Mucosa of rectum (tissue), 2 donors: Measurements from ENCODE around the gene USP25.

Experiments used
- H3K27ac ChIP-seq, 2 donors: one replicate each; pipeline ENCODE4 v1.7.0; 2013; ENCODE audit warnings: inconsistent platforms in 2 of 2, low read depth in 2 of 2, low read length in 2 of 2
- H3K27me3 ChIP-seq, 2 donors: one replicate each; pipeline ENCODE4 v1.7.0; 2013; ENCODE audit warnings: low read length in 2 of 2; ENCODE audit not compliant: control insufficient read depth in 2 of 2, insufficient read depth in 2 of 2
- H3K36me3 ChIP-seq, 2 donors: one replicate each; pipeline ENCODE4 v1.7.0; 2013; ENCODE audit warnings: low read length in 2 of 2; ENCODE audit not compliant: control insufficient read depth in 2 of 2, insufficient read depth in 2 of 2
- H3K4me1 ChIP-seq, 2 donors: one replicate each; pipeline ENCODE4 v1.7.0; 2013; ENCODE audit warnings: low read length in 2 of 2, mild to moderate bottlenecking in 1 of 2; ENCODE audit not compliant: control insufficient read depth in 2 of 2, insufficient read depth in 2 of 2
- H3K4me3 ChIP-seq, 2 donors: one replicate each; pipeline ENCODE4 v1.7.0; 2013; ENCODE audit warnings: low read length in 2 of 2
- H3K9ac ChIP-seq, 2 donors: one replicate each; pipeline ENCODE4 v1.7.0; 2013; ENCODE audit warnings: low read length in 2 of 2, low read depth in 1 of 2, mild to moderate bottlenecking in 1 of 2
- H3K9me3 ChIP-seq, 2 donors: one replicate each; pipeline ENCODE4 v1.7.0; 2013; ENCODE audit warnings: low read length in 2 of 2; ENCODE audit not compliant: control insufficient read depth in 2 of 2
- donor health status: healthy.
- donor health status: Normal muscosa, but diverticular disease.

The USP25 gene

GRCh38 chr21:15703932-15704331 lies 25.9 kb upstream of the USP25 start:
- Histone ChIP-seq H3K9me3 (no peaks in the 10 kb centered on the region), H3K27me3 (no peaks in the 10 kb centered on the region), H3K27ac (no peak overlapping the region), H3K4me1 (no peaks in the 10 kb centered on the region), H3K9ac (no peak overlapping the region), H3K4me3 (no peak overlapping the region), H3K36me3 (no peaks in the 10 kb centered on the region)

- Histone ChIP-seq H3K9me3 (no peaks in the 10 kb centered on the region), H3K4me1 (no peaks in the 10 kb centered on the region), H3K4me3 (no peak overlapping the region), H3K36me3 (no peaks in the 10 kb centered on the region), H3K9ac (no peak overlapping the region), H3K27ac (no peak overlapping the region), H3K27me3 (no peaks in the 10 kb centered on the region)
Measured at GRCh38 chr21:15706696-15707095, 23.1 kb upstream of the USP25 start.

GRCh38 chr21:15713412-15713811 lies 16.4 kb upstream of the USP25 start:
- H3K36me3 ChIP-seq = no peaks in the 10 kb centered on the region
- no peak overlapping the region for H3K4me3 ChIP-seq
- H3K27ac ChIP-seq = no peak overlapping the region
- no peaks in the 10 kb centered on the region for H3K27me3 ChIP-seq
- no peak overlapping the region for H3K9ac ChIP-seq
- no peaks in the 10 kb centered on the region for H3K4me1 ChIP-seq
- no peaks in the 10 kb centered on the region for H3K9me3 ChIP-seq

GRCh38 chr21:15718711-15719110 lies 11.1 kb upstream of the USP25 start:
- Histone ChIP-seq H3K9me3 (no peaks in the 10 kb centered on the region), H3K27me3 (no peaks in the 10 kb centered on the region), H3K9ac (no peak overlapping the region), H3K4me1 (no peaks in the 10 kb centered on the region), H3K4me3 (no peak overlapping the region), H3K36me3 (no peaks in the 10 kb centered on the region), H3K27ac (no peak overlapping the region)

- Histone ChIP-seq H3K4me3 (no peak overlapping the region), H3K9me3 (no peaks in the 10 kb centered on the region), H3K27ac (no peak overlapping the region), H3K27me3 (no peaks in the 10 kb centered on the region), H3K4me1 (no peaks in the 10 kb centered on the region), H3K9ac (no peak overlapping the region), H3K36me3 (no peaks in the 10 kb centered on the region)
Measured at GRCh38 chr21:15719976-15720375, 9.8 kb upstream of the USP25 start.

- H3K4me3 ChIP-seq = no peak overlapping the region
- H3K9ac ChIP-seq = no peak overlapping the region
- no peaks in the 10 kb centered on the region for H3K9me3 ChIP-seq
- no peaks in the 10 kb centered on the region for H3K4me1 ChIP-seq
- no peak overlapping the region for H3K27ac ChIP-seq
- no peaks in the 10 kb centered on the region for H3K36me3 ChIP-seq
- H3K27me3 ChIP-seq = no peaks in the 10 kb centered on the region
Measured at GRCh38 chr21:15722591-15723324, 7.0 kb upstream of the USP25 start.

- Histone ChIP-seq H3K4me3 (no peak overlapping the region), H3K9ac (no peak overlapping the region), H3K27ac (no peak overlapping the region), H3K36me3 (no peaks in the 10 kb centered on the region), H3K9me3 (no peaks in the 10 kb centered on the region), H3K4me1 (peaks cover 3 to 5% of the 10 kb centered on the region in 2 donors), H3K27me3 (no peaks in the 10 kb centered on the region)
Measured at GRCh38 chr21:15725949-15726348, 3.8 kb upstream of the USP25 start.

- H3K27me3 ChIP-seq = no peaks in the 10 kb centered on the region
- H3K4me3 ChIP-seq = no peak overlapping the region
- H3K9ac ChIP-seq = no peak overlapping the region
- H3K27ac ChIP-seq = no peak overlapping the region
- no peaks in the 10 kb centered on the region for H3K9me3 ChIP-seq
- no peaks in the 10 kb centered on the region for H3K36me3 ChIP-seq
- H3K4me1 ChIP-seq = peaks cover 12 to 18% of the 10 kb centered on the region in 2 donors
Measured at GRCh38 chr21:15728046-15728445, 1.7 kb upstream of the USP25 start.

GRCh38 chr21:15729346-15729673 lies 472 bp upstream of the USP25 start:
- Histone ChIP-seq H3K27me3 (no peaks in the 10 kb centered on the region), H3K4me1 (peaks cover 12 to 18% of the 10 kb centered on the region in 2 donors), H3K36me3 (no peaks in the 10 kb centered on the region), H3K27ac (peak overlapping the region; percentile 81 to 85), H3K9me3 (no peaks in the 10 kb centered on the region), H3K4me3 (peak overlapping the region; percentile 82 to 84), H3K9ac (peak overlapping the region; percentile 77 to 86)

- no peaks in the 10 kb centered on the region for H3K9me3 ChIP-seq
- peak overlapping the region; percentile 82 to 93 for H3K4me3 ChIP-seq
- no peaks in the 10 kb centered on the region for H3K36me3 ChIP-seq
- peaks cover 13 to 18% of the 10 kb centered on the region in 2 donors for H3K4me1 ChIP-seq
- H3K27me3 ChIP-seq = no peaks in the 10 kb centered on the region
- H3K9ac ChIP-seq = peak overlapping the region; percentile 81 to 92
- H3K27ac ChIP-seq = peak overlapping the region; percentile 92 to 95
Measured at GRCh38 chr21:15730484-15731242, 881 bp downstream of the USP25 start.
